HG03460 (cell line): ENCODE data around the gene COL5A2.

ENCODE experiments used
- ATAC-seq: cut with Tn5 transposase; IDR thresholded peaks from one replicate; pipeline ENCODE4 v1.9.1; 2021; ENCODE audit not compliant: unreplicated experiment

The COL5A2 gene

GRCh38 chr2:189010536-189010935 is 169.0 kb downstream of the COL5A2 start:
- ATAC-seq = no peak

- ATAC-seq = no peak
These were observed 170.9 kb downstream of the COL5A2 start for GRCh38 chr2:189008555-189009262.

GRCh38 chr2:189002079-189002478 is 177.5 kb downstream of the COL5A2 start:
- no peak for ATAC-seq

- ATAC-seq = no peak
These were observed 179.3 kb downstream of the COL5A2 start for GRCh38 chr2:189000221-189000620.

- ATAC-seq = no peak
These were observed 182.3 kb downstream of the COL5A2 start for GRCh38 chr2:188997263-188997662.

GRCh38 chr2:188993247-188993646 is 186.3 kb downstream of the COL5A2 start:
- ATAC-seq = no peak

- no peak for ATAC-seq
These were observed 192.7 kb downstream of the COL5A2 start for GRCh38 chr2:188986839-188987238.

GRCh38 chr2:188984680-188985079 is 194.9 kb downstream of the COL5A2 start:
- no peak for ATAC-seq

GRCh38 chr2:188984065-188984491 is 195.5 kb downstream of the COL5A2 start:
- no peak for ATAC-seq

- no peak for ATAC-seq
These were observed 196.0 kb downstream of the COL5A2 start for GRCh38 chr2:188983427-188984064.
